Fibroblast of upper back skin (primary cell): Measurements from ENCODE around the gene CALR.
"Not testable (repeated sequence)": the region's sequence is repeated elsewhere in the genome, so short reads cannot be mapped to it uniquely, and the experiment has no call there.

Experiments used
- DNase-seq: peaks from one replicate; pipeline ENCODE4 v3.0.0-alpha.2; 2013

Gene CALR

GRCh38 chr19:12935071-12935470, 3.3 kb upstream of the CALR start:
- DNase-seq = no peak

- no peak for DNase-seq
These were observed 1.8 kb upstream of the CALR start for GRCh38 chr19:12936582-12936981.

- no peak for DNase-seq
These were observed 1.1 kb upstream of the CALR start for GRCh38 chr19:12937093-12937926.

- peak; percentile 32 for DNase-seq
These were observed 581 bp downstream of the CALR start for GRCh38 chr19:12938779-12939601.

- DNase-seq = no peak
These were observed 1.6 kb downstream of the CALR start for GRCh38 chr19:12939975-12940423.

GRCh38 chr19:12940897-12941296, 2.5 kb downstream of the CALR start:
- DNase-seq = no peak

- no peak for DNase-seq
These were observed 5.1 kb downstream of the CALR start for GRCh38 chr19:12943437-12944044.

- no peak for DNase-seq
These were observed 5.8 kb downstream of the CALR start for GRCh38 chr19:12944104-12944674.

- peak; percentile 98 for DNase-seq
These were observed 7.2 kb downstream of the CALR start, which contains the start of gene RAD23A for GRCh38 chr19:12945479-12946091. TSS of gene RAD23A (plus strand) at chr19:12945862. CDS start at chr19:12945949, 87 bp downstream.

- DNase-seq = peak; percentile 77
These were observed 7.8 kb downstream of the CALR start for GRCh38 chr19:12946092-12946721.

- no peak for DNase-seq
These were observed 8.5 kb downstream of the CALR start for GRCh38 chr19:12946731-12947496.

- no peak for DNase-seq
These were observed 9.5 kb downstream of the CALR start for GRCh38 chr19:12947702-12948611.

GRCh38 chr19:12948612-12949362, 10.4 kb downstream of the CALR start:
- no peak for DNase-seq

GRCh38 chr19:12949363-12950283, 11.2 kb downstream of the CALR start:
- no peak for DNase-seq

GRCh38 chr19:12952050-12952449, 13.6 kb downstream of the CALR start:
- not testable (repeated sequence) for DNase-seq

- DNase-seq = peak; percentile 77
These were observed 14.2 kb downstream of the CALR start for GRCh38 chr19:12952488-12953137.

GRCh38 chr19:12953138-12953798, 14.9 kb downstream of the CALR start:
- DNase-seq = no peak
